ENCODE data around the gene CAV1. TPM values are rescaled to one million over a fixed set of nuclear protein-coding genes. Genes with fewer than 3 reads are reported as not detected.

The CAV1 gene
- total and polyA plus RNA-seq, 2 of the 13 experiments (the other 11 are each of a cell fraction or from before 2014, with no cell fraction given), result 0.40 TPM; not detected in 1

DNA sequence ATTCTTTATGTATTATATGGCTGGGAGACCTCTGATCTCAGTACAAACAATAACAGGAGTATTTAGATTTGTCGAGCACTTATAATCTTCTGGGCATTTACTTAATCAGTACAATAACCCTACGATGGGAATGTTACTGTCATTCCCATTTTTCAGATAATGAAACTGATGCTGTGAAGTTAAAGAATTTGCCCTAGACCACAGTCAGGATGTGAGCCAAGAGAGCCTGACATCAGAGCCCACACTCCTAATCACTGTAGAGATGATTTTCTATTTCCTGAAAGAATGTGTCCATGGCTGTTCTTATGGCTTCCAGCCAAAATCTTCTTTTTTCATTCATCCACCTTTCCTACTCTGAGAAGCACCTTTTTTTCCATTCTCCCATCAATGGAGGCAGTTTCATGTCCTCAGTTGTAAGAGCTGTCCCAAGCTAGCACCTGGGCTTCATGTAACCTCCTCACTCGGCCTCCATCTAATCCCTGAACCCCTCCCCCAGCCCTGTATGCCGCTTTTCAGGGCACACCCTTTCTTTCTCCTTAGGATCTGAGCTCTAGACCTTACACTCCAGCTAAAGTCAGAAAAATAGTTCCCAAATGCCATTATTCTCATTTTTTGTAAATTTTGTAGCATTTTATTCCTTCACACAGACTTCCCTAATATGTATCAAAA lies 12.2 kb upstream of the CAV1 start:
- Histone ChIP-seq H3K9ac (ENCODE audit: insufficient read depth, low read depth, low read length) (peak overlapping the region; percentile 33; the same call in 1 of the 2 replicates), H3K4me2 (ENCODE audit: low read depth, low read length) (peak overlapping the region; percentile 95), H3K9me3 (ENCODE audit: low read length) (no peaks in the 10 kb centered on the region), H4K20me1 (ENCODE audit: insufficient read depth, low read length) (no peaks in the 10 kb centered on the region), H3K27ac (ENCODE audit: extremely low read length, insufficient read depth, low read length) (no peak overlapping the region), H3K79me2 (ENCODE audit: insufficient read depth, low read length) (no peaks in the 10 kb centered on the region), H3K27me3 (ENCODE audit: control insufficient read depth in 1 of 2, insufficient read depth in 2 of 2, low read length in 2 of 2) (no peaks in the 10 kb centered on the region), H3K4me3 (replicated peaks in 1 of 3; ENCODE audit: insufficient read depth in 1 of 3, low read depth in 2 of 3, low read length in 3 of 3) (peak overlapping the region in 2 of 3 experiments; percentile 62 to 66; a peak in 4 of 6 replicates), H3K4me1 (ENCODE audit: insufficient read depth, low read length) (peaks cover 20% of the 10 kb centered on the region), H2AFZ (ENCODE audit: low read length) (peak overlapping the region; percentile 96), H3K36me3 (replicated peaks in 1 of 2; ENCODE audit: control insufficient read depth in 1 of 2, insufficient read depth in 2 of 2, low read length in 2 of 2) (no peaks in the 10 kb centered on the region)
- ATAC-seq, result peak; percentile 17; the same call in 2 of the 3 replicates
- no TSS peak for BruUV-seq (replicated peaks)
- DNase-seq (ENCODE audit: low spot score), result no peak
- intact Hi-C loops (cut with micrococcal nuclease; ENCODE audit: unreplicated experiment) (no loop called here), in situ Hi-C loops (cut with HindIII; ENCODE audit: extremely low pct_ligation_motif_present, low pct_unique_long_range_greater_than_20kb) (no loop called here)
- POLR2A ChIA-PET, result no interaction called here
- CTCF ChIA-PET (ENCODE audit: low intra/inter-chr PET ratio, low total read pairs), result no interaction called here
- TF ChIP-seq ZNF629 (CRISPR knock-in tag; conservative IDR thresholded peaks at IDR 0.05) (peak; percentile 50; the same call in 1 of the 2 replicates), ZNF282 (IDR thresholded peaks at IDR 0.05; ENCODE audit: partially characterized antibody) (no peak), ZNF761 (CRISPR knock-in tag; conservative IDR thresholded peaks at IDR 0.05) (no peak), ZSCAN31 (CRISPR knock-in tag; IDR thresholded peaks at IDR 0.05; ENCODE audit: low read depth) (no peak)
- FAIRE-seq, result no peak
- 25% methylated on average over 4 of the region's 4 CpGs for WGBS (ENCODE audit: low lambda C conversion rate)

DNA sequence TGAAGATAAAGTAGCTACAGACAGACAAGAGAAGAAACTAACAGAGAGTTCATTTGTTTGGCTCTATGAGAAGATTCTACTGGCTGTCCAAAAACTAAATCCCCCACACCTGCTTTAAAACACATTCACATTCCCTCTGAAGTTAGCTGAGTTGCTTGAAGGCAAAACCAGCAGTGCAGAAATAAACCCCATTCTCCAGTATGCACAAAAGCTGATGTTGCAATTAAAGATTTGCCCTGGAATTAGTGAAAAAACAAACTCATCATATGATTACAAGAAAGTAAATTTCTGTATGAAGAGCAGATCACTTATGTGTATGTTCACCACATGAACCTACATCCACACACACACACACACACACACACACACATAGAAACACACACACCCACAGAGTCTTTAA lies 9.3 kb upstream of the CAV1 start:
- Histone ChIP-seq H3K4me3 (replicated peaks in 1 of 3; ENCODE audit: insufficient read depth in 1 of 3, low read depth in 2 of 3, low read length in 3 of 3) (no peak overlapping the region), H3K9ac (ENCODE audit: insufficient read depth, low read depth, low read length) (no peak overlapping the region), H3K79me2 (ENCODE audit: insufficient read depth, low read length) (no peaks in the 10 kb centered on the region), H3K4me2 (ENCODE audit: low read depth, low read length) (no peak overlapping the region), H3K27ac (ENCODE audit: extremely low read length, insufficient read depth, low read length) (no peak overlapping the region), H3K9me3 (ENCODE audit: low read length) (no peaks in the 10 kb centered on the region), H2AFZ (ENCODE audit: low read length) (no peak overlapping the region), H3K36me3 (replicated peaks in 1 of 2; ENCODE audit: control insufficient read depth in 1 of 2, insufficient read depth in 2 of 2, low read length in 2 of 2) (no peaks in the 10 kb centered on the region), H3K4me1 (ENCODE audit: insufficient read depth, low read length) (peaks cover 20% of the 10 kb centered on the region), H3K27me3 (ENCODE audit: control insufficient read depth in 1 of 2, insufficient read depth in 2 of 2, low read length in 2 of 2) (peaks cover 0 to 4% of the 10 kb centered on the region in 2 experiments; a peak in 2 of 5 replicates), H4K20me1 (ENCODE audit: insufficient read depth, low read length) (no peaks in the 10 kb centered on the region)
- BruUV-seq (replicated peaks), result no TSS peak
- ChIA-PET POLR2A (no interaction called here), CTCF (ENCODE audit: low intra/inter-chr PET ratio, low total read pairs) (no interaction called here)
- DNase-seq (ENCODE audit: low spot score), result no peak
- no peak for FAIRE-seq
- ATAC-seq, result no peak
- in situ Hi-C loops (cut with HindIII; ENCODE audit: extremely low pct_ligation_motif_present, low pct_unique_long_range_greater_than_20kb) (no loop called here), intact Hi-C loops (cut with micrococcal nuclease; ENCODE audit: unreplicated experiment) (no loop called here)
- no peak for TF ChIP-seq XBP1 (CRISPR knock-in tag; IDR thresholded peaks at IDR 0.05)
- TF ChIP-seq MAFF (IDR thresholded peaks at IDR 0.05; ENCODE audit: low read depth, low read length), result 0 out of 2 replicates have a peak, but pooled peaks have one; percentile 9
- TF ChIP-seq GLI4 (CRISPR knock-in tag; IDR thresholded peaks at IDR 0.05; ENCODE audit: borderline replicate concordance), result no peak
- TF ChIP-seq, protein P1, sequence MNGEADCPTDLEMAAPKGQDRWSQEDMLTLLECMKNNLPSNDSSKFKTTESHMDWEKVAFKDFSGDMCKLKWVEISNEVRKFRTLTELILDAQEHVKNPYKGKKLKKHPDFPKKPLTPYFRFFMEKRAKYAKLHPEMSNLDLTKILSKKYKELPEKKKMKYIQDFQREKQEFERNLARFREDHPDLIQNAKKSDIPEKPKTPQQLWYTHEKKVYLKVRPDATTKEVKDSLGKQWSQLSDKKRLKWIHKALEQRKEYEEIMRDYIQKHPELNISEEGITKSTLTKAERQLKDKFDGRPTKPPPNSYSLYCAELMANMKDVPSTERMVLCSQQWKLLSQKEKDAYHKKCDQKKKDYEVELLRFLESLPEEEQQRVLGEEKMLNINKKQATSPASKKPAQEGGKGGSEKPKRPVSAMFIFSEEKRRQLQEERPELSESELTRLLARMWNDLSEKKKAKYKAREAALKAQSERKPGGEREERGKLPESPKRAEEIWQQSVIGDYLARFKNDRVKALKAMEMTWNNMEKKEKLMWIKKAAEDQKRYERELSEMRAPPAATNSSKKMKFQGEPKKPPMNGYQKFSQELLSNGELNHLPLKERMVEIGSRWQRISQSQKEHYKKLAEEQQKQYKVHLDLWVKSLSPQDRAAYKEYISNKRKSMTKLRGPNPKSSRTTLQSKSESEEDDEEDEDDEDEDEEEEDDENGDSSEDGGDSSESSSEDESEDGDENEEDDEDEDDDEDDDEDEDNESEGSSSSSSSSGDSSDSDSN (CRISPR knock-in tag; IDR thresholded peaks at IDR 0.05), result no peak
- 0 out of 4 replicates have a peak, but pooled peaks have one; percentile 10 to 36 for TF ChIP-seq MAFK (conservative IDR thresholded peaks at IDR 0.05 in 1 of 2, IDR thresholded peaks at IDR 0.05 in 1 of 2; ENCODE audit: low read length in 2 of 2)
- no peak for TF ChIP-seq ZNF282 (IDR thresholded peaks at IDR 0.05; ENCODE audit: partially characterized antibody)
- no peak for TF ChIP-seq SMC3 (IDR thresholded peaks at IDR 0.05; ENCODE audit: low read length)
- no peak for TF ChIP-seq SRSF4 (IDR thresholded peaks at IDR 0.05; ENCODE audit: low read depth, low read length, poor library complexity, severe bottlenecking)

Measured in HepG2 (cell line).